Measurements from ENCODE around the gene ZSWIM6.

Gene ZSWIM6

GRCh38 chr5:61332851-61333320 is 828 bp downstream of the ZSWIM6 start:
- no peak for DNase-seq (ENCODE audit: low read depth in 2 of 2)

- no peak for DNase-seq (ENCODE audit: low read depth in 2 of 2)
Measured at GRCh38 chr5:61333321-61333953, 1.4 kb downstream of the ZSWIM6 start.

- DNase-seq (ENCODE audit: low read depth in 2 of 2), result no peak
Measured at GRCh38 chr5:61333954-61334867, 2.2 kb downstream of the ZSWIM6 start.

GRCh38 chr5:61334868-61335615 is 3.0 kb downstream of the ZSWIM6 start:
- DNase-seq (ENCODE audit: low read depth in 2 of 2), result no peak

GRCh38 chr5:61339764-61340163 is 7.7 kb downstream of the ZSWIM6 start:
- no peak for DNase-seq (ENCODE audit: low read depth in 2 of 2)

- DNase-seq (ENCODE audit: low read depth in 2 of 2), result no peak
Measured at GRCh38 chr5:61340775-61341361, 8.8 kb downstream of the ZSWIM6 start.

GRCh38 chr5:61342071-61342501 is 10.0 kb downstream of the ZSWIM6 start:
- no peak for DNase-seq (ENCODE audit: low read depth in 2 of 2)

- DNase-seq (ENCODE audit: low read depth in 2 of 2), result no peak
Measured at GRCh38 chr5:61344187-61344944, 12.3 kb downstream of the ZSWIM6 start.

GRCh38 chr5:61346511-61346910 is 14.5 kb downstream of the ZSWIM6 start:
- DNase-seq (ENCODE audit: low read depth in 2 of 2), result no peak

- no peak for DNase-seq (ENCODE audit: low read depth in 2 of 2)
Measured at GRCh38 chr5:61347080-61347479, 15.0 kb downstream of the ZSWIM6 start.

- no peak for DNase-seq (ENCODE audit: low read depth in 2 of 2)
Measured at GRCh38 chr5:61348447-61348846, 16.4 kb downstream of the ZSWIM6 start.

- DNase-seq (ENCODE audit: low read depth in 2 of 2), result no peak
Measured at GRCh38 chr5:61349935-61350334, 17.9 kb downstream of the ZSWIM6 start.

GRCh38 chr5:61350535-61350934 is 18.5 kb downstream of the ZSWIM6 start:
- DNase-seq (ENCODE audit: low read depth in 2 of 2), result no peak

- DNase-seq (ENCODE audit: low read depth in 2 of 2), result no peak
Measured at GRCh38 chr5:61351733-61352132, 19.7 kb downstream of the ZSWIM6 start.

GRCh38 chr5:61352180-61352579 is 20.1 kb downstream of the ZSWIM6 start:
- DNase-seq (ENCODE audit: low read depth in 2 of 2), result no peak

GRCh38 chr5:61352612-61353156 is 20.6 kb downstream of the ZSWIM6 start:
- no peak for DNase-seq (ENCODE audit: low read depth in 2 of 2)

GRCh38 chr5:61353293-61353692 is 21.2 kb downstream of the ZSWIM6 start:
- DNase-seq (ENCODE audit: low read depth in 2 of 2), result no peak

- DNase-seq (ENCODE audit: low read depth in 2 of 2), result no peak
Measured at GRCh38 chr5:61354199-61354598, 22.1 kb downstream of the ZSWIM6 start.

GRCh38 chr5:61357745-61358144 is 25.7 kb downstream of the ZSWIM6 start:
- no peak for DNase-seq (ENCODE audit: low read depth in 2 of 2)

- DNase-seq (ENCODE audit: low read depth in 2 of 2), result no peak
Measured at GRCh38 chr5:61362796-61363368, 30.8 kb downstream of the ZSWIM6 start.

Measured in fibroblast of skin of left biceps (primary cell).